Endometrial microvascular endothelial cells (primary cell): ENCODE data around the gene WWC1. TPM values are rescaled to one million over a fixed set of nuclear protein-coding genes. Genes with fewer than 3 reads are reported as not detected.
"Not testable (repeated sequence)": the region's sequence is repeated elsewhere in the genome, so short reads cannot be mapped to it uniquely, and the experiment has no call there.

Experiments used
- in situ Hi-C: cut with HindIII; loops from 2 replicates; pipeline ENCODE4 v1.10.0; 2017; ENCODE audit warnings: low sequenced_read_pairs, low pct_unique_long_range_greater_than_20kb; ENCODE audit errors: inconsistent ontology term
- total RNA-seq: library from RNA; depleted of rRNA; stranded (reverse); fragments of >200 nt; gene quantifications from one replicate; pipeline ENCODE4 v1.2.3, GENCODE V29; 2015; ENCODE audit errors: inconsistent ontology term

Gene WWC1
- total RNA-seq, 1 donor from 2014 or later = not detected

DNA sequence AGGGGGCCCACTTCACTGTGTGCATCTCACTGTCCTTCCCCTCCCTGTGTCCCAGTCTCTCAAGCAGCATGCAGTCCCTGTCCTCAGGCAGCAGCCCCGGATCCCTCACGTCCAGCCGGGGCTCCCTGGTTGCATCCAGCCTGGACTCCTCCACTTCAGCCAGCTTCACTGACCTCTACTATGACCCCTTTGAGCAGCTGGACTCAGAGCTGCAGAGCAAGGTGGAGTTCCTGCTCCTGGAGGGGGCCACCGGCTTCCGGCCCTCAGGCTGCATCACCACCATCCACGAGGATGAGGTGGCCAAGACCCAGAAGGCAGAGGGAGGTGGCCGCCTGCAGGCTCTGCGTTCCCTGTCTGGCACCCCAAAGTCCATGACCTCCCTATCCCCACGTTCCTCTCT lies 132.0 kb downstream of the WWC1 start:
- in situ Hi-C loops = no loop called here

DNA sequence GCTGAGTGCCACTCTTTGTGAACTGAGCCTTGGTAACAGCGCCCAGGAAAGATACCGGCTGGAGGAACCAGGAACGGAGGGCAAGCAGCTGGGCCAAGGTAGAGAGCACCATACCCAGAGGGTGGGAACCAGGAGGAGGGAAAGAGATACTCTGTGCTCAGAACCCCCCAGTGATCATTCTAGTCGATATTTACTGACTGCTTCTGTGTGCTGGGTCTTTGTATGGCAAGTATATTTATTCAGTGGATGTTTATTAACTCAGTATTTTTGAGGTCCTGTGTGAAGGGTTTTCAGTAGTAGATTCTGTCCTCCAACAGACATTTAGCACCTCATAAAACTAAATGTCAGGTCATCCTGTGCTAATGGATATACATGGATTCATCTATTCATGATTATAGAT lies 132.5 kb downstream of the WWC1 start:
- in situ Hi-C loops = no loop called here

DNA sequence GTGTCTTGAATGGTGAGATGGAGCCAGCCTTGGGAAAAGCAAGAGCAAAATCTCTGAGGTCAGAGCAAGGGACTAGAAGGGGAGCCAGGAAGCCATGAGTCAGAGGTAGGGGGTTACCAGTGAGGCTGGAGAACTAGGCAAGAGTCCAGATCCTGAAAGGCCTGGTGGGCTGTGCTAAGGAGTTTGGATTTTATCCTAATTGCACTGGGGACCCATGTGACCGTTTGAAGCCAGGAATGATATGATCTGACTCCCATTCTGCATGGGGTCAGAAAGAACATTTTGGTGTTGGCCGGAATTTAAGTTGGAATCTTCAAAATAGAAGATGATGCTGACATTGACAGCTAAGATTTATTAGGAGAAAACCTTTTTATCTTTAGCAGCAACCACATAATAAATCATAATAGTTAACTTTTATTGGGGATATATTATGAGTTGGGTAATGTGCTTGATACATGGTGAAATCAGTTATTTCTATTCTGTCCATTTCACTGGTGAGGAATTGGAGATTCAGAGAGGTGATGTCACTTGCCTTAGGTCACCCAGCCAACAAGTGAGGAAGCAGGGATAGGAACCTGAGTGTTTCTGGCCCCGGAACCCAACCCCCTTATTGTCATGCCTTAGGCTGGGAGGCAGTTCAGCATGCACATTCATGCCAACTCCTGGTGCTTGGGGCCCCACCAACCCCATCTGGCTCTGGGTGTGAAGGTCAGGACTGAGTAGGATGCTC lies 133.3 kb downstream of the WWC1 start:
- in situ Hi-C loops = no loop called here

DNA sequence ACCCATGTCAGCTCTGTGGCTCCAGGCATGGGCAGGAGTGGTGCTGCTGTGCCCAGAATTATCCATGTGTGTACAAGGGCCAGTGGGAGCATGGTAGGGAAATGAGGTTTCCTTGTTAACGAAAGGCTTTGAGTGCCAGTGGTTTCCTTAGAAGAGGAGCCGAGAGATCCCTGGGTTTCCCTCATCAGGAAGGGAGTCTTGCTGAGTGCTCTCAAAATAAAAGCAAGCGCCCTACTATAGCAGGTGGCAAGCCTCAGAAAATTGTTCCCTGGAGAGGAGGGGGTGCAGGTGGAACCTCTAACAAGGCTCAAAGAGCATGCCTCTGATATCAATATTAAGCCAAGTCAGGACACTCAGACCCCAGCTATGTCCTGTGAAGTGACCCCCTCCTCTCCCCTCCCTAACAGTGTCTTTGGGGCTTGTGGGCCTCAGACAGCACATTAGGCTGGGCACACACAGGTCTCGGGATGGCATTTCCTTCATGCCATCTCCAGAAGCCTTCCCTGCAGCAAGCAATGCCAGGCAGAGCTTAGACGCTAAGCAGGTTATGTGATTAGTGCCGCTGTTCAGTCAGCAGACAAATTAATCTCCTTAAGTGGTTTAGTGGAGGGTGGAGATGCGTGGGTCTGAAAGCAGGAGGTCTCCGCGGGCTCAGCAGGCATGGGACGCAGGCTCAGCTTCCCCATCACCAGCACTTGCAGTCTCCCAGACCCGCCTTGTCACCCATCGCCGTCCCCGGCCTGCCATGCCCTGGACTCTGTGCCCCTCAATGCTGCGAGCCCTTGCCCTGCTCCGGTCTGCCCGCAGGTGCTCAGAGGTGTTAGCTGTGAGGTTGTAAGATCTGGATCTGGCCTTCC lies 134.8 kb downstream of the WWC1 start:
- in situ Hi-C loops = no loop called here

DNA sequence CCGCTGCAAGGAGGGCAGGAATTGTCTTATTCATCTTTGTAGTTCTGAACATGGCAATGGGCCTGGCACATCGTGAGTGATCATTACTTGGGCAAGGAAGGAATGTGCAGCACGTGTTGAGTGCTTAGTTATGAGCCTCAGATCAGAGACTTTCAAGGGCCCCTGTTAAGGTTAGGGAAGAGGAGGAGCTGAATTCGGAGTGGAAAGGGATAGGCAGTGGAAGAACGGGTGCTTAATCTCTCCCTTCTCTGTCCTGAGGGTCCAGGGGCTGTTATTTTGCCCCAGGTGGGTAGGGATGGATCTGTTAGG lies 135.4 kb downstream of the WWC1 start:
- in situ Hi-C loops = no loop called here

DNA sequence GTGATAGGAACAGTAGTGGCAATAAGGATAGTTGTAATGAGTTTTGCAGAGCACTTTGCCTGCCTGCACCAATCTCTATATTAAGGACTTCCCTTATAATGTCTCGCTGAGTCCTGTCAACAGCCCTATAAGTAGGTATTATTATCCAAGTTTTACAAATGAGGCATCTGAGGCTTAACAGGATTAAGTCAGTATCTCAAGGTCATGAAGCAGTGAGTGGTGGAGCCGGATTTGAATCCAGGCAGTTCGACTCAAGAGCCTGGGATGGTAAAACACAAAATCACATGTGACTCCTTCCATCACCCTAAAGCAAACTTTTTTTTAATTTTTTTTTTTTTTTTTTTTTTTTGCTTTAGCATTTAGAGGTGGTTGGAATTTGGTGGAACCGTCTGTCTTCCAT lies 135.8 kb downstream of the WWC1 start:
- in situ Hi-C loops = no loop called here

DNA sequence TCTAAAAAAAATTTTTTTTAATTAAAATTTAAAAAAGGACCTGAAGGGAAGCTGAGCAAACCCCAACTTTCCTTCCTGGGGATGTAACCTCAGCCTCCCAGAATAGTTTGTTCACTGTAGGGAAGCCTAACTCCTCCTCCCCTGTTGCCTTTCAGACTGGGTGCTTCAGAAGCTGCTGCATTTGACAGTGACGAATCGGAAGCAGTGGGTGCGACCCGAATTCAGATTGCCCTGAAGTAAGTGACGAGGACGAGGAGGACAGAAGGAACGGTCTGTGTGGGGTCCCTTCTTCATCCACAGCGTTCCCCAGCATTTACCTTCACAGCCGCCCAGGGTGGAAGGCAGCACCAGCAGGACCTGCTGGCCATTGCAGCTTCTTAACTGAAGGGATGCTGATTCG lies 137.1 kb downstream of the WWC1 start:
- in situ Hi-C loops = no loop called here

DNA sequence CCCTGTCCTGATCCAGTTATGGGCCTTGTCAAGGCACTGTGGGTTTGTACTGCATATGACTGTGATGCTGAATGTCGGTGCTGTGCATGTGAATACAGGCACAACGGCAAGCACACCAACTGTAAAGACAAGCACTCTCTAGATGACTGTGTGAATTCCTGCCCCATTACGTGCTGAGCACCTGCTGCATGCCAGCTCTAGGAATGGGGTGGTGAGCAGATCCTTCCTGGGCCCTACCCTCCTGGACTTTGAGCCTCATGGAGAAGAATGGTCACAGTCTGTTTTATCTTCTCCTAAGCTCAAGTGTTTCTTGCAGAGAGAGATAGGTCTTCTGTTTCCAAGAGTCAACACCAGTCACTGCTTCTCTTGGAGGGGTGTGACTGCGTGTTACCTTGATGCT lies 138.9 kb downstream of the WWC1 start:
- in situ Hi-C loops = no loop called here

DNA sequence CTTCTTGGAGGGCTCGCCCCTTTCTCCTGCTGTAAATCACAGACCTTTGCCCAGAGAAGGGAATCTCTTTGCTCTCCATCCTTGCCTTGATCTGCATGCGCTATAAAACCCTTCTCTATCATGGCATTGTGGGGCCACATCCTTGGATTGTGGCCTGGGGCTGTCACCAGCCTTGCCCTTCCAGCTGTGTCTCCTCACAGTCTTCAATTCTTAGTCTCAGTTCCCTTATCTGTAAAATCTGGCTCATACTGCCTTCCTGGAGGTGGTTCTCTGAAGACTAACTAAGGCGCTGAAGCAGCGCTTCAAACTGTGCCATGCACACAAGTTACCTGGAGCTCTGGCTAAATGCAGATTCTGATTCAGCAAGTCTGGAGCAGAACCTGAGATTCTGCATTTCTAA lies 141.5 kb downstream of the WWC1 start:
- in situ Hi-C loops = no loop called here

DNA sequence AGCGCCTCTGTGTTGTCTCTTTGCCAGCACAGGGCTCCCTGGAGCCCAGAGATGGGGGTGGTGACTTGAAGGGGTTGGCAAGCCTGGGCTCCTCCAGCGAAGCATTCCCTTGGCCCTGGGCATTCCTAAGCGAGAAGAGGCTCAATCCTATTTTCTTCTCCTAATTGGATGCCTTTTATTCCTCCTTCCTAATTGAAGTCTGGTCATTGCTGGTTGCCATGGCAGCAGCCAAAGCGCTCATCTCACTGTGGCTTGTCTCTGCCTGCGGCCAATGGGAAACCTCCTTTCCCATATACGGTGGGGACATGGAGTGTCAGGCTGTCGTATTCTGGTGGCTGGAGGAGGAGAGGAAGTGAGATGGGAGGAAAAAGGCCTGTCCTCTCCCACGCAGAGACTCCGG lies 142.6 kb downstream of the WWC1 start:
- in situ Hi-C loops = no loop called here

DNA sequence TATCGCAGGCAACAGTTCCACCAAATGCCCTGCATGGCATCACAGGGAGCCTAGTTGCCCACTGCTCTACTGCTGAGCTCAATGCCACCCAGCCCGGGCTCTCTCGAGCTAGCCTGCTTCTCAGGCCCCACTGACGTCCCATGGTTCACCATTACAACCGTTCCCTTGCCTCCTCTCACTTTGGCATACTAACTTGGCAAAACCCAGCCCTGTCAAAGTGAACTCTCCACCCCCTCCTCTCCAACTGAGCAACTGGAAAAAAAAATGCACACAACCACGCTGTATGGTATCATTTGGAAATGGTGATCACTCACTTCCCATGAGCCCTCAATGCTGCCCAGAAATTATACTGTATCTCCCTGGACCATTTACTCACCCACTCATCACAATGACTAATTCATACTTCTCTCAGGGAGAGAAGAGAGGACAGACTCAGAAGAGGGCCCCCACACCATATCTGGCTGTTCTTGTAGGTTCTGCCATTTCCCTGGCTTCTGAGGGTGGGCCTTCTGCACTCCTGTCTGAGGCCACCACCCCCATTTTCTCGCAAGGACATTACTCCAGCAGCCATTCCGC lies 143.4 kb downstream of the WWC1 start:
- in situ Hi-C loops = no loop called here

DNA sequence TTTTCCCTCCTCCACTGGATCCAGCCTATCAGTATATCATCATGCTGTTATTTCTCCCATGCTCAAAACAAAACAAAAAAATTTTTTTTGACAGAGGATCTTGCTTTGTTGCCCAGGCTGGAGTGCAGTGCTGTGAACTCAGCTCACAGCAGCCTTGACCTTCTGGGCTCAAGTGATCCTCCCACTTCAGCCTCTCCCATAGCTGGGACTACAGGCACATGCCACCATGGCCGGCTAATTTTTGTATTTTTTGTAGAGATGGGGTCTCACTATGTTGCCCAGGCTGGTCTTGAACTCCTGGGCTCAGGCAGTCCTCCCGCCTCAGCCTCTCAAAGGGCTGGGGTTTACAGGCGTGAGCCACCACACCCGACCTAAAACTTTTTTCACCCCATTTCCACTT lies 143.9 kb downstream of the WWC1 start:
- in situ Hi-C loops = not testable (repeated sequence)

DNA sequence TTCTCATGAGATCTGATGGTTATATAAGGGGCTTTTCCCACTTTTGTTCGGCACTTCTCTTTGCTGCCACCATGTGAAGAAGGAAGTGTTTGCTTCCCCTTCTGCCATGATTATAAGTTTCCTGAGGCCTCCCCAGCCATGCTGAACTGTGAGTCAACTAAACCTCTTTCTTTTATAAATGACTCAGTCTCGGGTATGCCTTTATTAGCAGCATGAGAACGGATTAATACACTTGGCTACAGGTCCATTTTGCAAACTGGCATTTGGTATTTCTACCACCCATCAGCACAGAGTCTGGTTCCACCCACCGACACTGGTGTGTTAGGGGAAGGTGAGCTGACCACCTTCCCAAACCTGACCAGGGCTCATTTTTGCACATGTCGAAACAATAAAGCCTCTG lies 146.9 kb downstream of the WWC1 start:
- in situ Hi-C loops = no loop called here

DNA sequence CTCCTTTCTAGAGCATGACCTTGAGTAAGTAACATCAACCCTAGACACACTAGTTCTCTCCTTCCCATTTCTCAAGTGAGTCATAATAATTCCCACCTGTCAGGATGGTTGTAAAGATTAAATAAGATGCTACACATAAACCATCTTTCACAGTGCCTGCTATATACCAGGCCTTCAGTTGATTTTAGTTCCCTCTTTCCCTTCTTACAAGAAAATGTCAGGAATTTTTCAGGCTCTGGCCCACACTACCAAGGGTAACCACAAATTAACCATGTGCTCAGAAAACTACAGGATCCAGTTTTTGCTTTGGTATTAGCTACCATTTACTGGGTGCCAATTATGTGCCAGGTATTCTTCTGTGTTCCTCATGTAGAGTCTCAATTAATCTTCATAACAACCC lies 152.1 kb downstream of the WWC1 start:
- in situ Hi-C loops = no loop called here

DNA sequence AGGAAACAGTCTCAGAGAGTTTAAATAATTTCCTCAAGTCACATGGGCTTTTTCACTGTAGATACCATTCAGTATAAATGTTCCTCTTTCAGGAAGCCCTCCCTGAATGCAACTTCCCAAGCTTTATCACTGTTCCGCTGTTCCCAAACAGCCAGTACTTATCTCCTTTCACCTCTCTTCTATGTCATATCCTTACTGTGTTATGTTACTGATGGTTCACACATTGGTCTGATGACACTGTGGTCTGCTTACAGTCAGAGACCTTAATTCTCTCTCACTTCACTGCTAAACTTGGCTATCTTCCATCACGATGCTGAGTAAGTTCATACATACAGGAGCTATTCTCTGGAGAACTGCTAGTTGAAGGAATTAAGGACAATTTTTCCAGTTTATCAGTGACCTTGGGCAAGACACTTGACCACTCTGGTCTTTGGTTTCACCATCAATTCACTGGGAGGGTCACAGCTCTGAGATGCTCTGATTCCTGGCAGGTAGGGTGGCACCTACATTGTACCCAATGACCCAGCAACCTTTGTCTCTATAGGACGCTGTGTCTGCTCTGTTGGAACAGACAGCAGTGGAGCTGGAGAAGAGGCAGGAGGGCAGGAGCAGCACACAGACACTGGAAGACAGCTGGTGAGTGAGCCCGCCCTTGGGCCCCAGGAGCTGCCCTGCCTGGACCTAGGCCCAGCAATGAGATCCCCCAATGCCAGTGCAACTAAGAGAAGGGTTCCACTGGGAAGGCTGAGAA lies 152.7 kb downstream of the WWC1 start:
- in situ Hi-C loops = no loop called here

DNA sequence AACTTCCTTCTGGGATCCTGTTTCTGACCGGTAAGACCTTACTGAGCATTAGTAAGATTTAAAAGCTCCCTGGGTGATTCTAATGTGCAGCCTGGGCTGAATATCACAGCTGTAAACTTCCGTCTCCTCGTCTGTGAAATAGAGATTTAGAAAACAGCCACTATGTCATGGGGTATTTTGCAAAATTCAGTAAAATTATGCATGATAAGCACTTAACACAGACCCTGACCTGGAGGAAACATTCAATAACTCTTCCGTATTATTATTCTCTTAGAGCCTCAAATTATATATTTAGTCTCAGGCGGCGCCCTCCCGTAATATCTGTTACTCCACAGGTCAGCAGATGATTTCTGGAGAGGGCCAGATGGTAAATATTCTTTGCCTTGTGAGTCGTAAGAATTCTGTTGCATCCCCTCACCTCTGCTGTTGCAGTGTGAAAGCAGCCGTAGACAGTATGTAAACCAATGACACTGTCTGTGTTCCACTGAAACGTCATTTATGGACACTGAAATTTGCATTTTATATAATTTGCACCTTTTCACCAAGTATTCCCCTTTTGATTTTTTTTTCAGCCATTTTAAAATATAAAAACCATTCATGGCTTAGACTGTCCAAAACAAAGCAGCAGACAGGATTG lies 155.7 kb downstream of the WWC1 start:
- in situ Hi-C loops = no loop called here

DNA sequence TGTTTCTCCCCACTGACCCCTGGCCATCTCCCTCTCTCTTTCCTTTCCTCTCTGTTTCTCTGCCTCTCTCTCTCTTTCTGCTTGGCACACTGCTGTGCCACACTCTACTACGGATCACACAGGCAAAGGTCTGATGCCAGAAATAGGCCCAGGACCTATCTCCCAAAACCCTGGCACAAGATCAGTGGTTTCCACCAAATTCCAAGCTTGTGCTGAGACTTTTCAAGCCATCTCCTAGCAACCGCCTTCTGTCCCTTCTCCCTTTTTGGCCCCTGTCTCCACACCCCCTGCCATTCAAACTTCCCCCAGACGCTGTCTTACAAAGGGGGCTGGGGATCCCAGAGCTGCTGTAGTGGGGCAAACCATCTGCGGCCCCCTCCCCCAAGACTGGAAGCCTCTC lies 156.4 kb downstream of the WWC1 start:
- in situ Hi-C loops = no loop called here

DNA sequence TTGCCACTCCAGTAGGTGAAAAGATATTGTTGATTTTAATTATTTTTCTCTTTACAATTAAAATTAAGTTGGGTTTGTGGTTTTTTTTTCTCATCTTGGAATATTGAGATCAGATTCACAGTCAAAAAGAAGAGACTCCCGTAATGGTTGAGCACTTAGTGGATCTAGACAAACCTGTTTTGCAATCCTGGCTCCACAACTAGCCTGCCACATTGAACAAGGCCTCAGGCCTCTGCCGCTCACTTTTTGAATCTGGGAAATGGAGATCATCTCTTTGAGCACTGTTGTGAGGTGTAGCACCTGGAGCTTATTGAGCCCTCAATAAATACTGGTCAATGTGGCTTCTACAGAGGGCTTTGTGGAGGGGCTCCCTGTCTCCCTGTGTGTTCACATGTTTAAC lies 157.7 kb downstream of the WWC1 start:
- in situ Hi-C loops = no loop called here

DNA sequence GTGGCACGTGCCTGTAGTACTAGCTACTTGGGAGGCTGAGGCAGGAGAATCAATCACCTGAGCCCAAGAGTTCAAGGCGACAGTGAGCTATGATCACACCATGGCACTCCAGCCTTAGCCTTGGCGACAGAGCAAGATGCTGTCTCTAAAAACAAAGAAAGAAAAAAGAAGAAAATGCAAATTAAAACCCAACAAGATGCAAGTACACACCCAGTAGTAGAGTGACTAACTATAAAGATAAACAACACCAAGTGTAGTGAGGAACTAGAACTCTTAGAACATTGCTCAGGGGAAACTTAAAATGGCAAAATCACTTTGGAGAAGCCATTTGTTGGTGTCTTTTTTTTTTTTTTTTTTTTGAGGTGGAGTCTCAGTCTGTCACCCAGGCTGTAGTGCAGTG lies 160.1 kb downstream of the WWC1 start:
- in situ Hi-C loops = no loop called here
